Measurements from ENCODE around the gene TCIRG1. TPM values are rescaled to one million over a fixed set of nuclear protein-coding genes. Genes with fewer than 3 reads are reported as not detected.

TCIRG1 gene
- total RNA-seq, 6 experiments from 2014 or later = 39.4 to 97.1 (median 69.3) TPM

GRCh38 chr11:68052137-68052873 lies 13.5 kb downstream of the TCIRG1 start:
- intact Hi-C loops (cut with DNase I) = no loop called here
- ATAC-seq = peak in 1 of 4 donors; percentile 2
- 87% methylated on average over 11 of the region's 15 CpGs for WGBS (ENCODE audit: insufficient coverage, low coverage, low lambda C conversion rate, missing lambda C conversion rate)

DNA sequence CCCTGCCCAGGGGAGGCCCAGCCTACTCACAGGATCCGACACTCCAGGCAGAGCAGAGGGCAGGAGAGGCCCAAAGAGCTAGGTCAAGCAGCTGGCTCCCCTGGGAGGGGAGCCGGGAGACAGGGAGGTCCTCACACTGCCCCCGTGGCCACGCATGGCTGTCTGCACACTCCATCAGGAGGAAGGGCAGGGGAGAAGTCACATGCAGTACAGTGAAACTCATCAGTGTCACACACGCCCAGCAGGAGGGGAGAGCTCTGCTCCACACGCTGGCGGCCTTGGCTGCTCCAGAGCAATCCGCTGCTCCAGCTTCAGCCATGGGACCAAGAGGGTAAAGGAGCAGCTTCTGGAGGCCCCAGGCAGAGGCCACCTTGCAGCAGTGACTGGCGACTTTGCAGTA lies 14.3 kb downstream of the TCIRG1 start:
- no peak for TF ChIP-seq POLR2A (IDR thresholded peaks at IDR 0.05)
- TF ChIP-seq, protein P1, sequence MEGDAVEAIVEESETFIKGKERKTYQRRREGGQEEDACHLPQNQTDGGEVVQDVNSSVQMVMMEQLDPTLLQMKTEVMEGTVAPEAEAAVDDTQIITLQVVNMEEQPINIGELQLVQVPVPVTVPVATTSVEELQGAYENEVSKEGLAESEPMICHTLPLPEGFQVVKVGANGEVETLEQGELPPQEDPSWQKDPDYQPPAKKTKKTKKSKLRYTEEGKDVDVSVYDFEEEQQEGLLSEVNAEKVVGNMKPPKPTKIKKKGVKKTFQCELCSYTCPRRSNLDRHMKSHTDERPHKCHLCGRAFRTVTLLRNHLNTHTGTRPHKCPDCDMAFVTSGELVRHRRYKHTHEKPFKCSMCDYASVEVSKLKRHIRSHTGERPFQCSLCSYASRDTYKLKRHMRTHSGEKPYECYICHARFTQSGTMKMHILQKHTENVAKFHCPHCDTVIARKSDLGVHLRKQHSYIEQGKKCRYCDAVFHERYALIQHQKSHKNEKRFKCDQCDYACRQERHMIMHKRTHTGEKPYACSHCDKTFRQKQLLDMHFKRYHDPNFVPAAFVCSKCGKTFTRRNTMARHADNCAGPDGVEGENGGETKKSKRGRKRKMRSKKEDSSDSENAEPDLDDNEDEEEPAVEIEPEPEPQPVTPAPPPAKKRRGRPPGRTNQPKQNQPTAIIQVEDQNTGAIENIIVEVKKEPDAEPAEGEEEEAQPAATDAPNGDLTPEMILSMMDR (IDR thresholded peaks at IDR 0.05) = no peak
- DNase-seq = no peak
- no peaks in the 10 kb centered on the region for H3K9me3 ChIP-seq
- no peaks in the 10 kb centered on the region for H3K27me3 ChIP-seq
- intact Hi-C loops (cut with DNase I) = no loop called here
- no peak overlapping the region for H3K27ac ChIP-seq
- H3K4me3 ChIP-seq = no peak overlapping the region
- H3K4me1 ChIP-seq = peaks cover 0 to 1% (median 0%) of the 10 kb centered on the region in 4 donors
- peaks cover 0 to 15% (median 5%) of the 10 kb centered on the region in 4 donors for H3K36me3 ChIP-seq
- peak; percentile 9 to 19 (median 11) for ATAC-seq
- WGBS (ENCODE audit: insufficient coverage, low coverage, low lambda C conversion rate, missing lambda C conversion rate) = 95% methylated on average over 3 of the region's 9 CpGs

More at GRCh38 chr11:68052137-68052873, 13.5 kb downstream of the TCIRG1 start:
- no peak for DNase-seq
- Histone ChIP-seq H3K4me3 (no peak overlapping the region), H3K4me1 (no peaks in the 10 kb centered on the region), H3K27me3 (no peaks in the 10 kb centered on the region), H3K36me3 (peaks cover 0 to 9% (median 5%) of the 10 kb centered on the region in 4 donors), H3K9me3 (no peaks in the 10 kb centered on the region), H3K27ac (no peak overlapping the region)
- TF ChIP-seq, protein P1 (IDR thresholded peaks at IDR 0.05) = no peak

- H3K4me3 ChIP-seq = no peak overlapping the region
- intact Hi-C loops (cut with DNase I) = no loop called here
- H3K9me3 ChIP-seq = no peaks in the 10 kb centered on the region
- TF ChIP-seq POLR2A (IDR thresholded peaks at IDR 0.05) = no peak
- TF ChIP-seq, protein P1 (IDR thresholded peaks at IDR 0.05) = no peak
- H3K27ac ChIP-seq = no peak overlapping the region
- H3K36me3 ChIP-seq = peaks cover 0 to 25% (median 7%) of the 10 kb centered on the region in 4 donors
- H3K4me1 ChIP-seq = peaks cover 0 to 1% (median 0%) of the 10 kb centered on the region in 4 donors
- WGBS (ENCODE audit: insufficient coverage, low coverage, low lambda C conversion rate, missing lambda C conversion rate) = 91% methylated on average over 3 of the region's 11 CpGs
- DNase-seq (no peak), ATAC-seq (no peak)
- H3K27me3 ChIP-seq = no peaks in the 10 kb centered on the region
These were observed 15.4 kb downstream of the TCIRG1 start for GRCh38 chr11:68053981-68054812.

DNA sequence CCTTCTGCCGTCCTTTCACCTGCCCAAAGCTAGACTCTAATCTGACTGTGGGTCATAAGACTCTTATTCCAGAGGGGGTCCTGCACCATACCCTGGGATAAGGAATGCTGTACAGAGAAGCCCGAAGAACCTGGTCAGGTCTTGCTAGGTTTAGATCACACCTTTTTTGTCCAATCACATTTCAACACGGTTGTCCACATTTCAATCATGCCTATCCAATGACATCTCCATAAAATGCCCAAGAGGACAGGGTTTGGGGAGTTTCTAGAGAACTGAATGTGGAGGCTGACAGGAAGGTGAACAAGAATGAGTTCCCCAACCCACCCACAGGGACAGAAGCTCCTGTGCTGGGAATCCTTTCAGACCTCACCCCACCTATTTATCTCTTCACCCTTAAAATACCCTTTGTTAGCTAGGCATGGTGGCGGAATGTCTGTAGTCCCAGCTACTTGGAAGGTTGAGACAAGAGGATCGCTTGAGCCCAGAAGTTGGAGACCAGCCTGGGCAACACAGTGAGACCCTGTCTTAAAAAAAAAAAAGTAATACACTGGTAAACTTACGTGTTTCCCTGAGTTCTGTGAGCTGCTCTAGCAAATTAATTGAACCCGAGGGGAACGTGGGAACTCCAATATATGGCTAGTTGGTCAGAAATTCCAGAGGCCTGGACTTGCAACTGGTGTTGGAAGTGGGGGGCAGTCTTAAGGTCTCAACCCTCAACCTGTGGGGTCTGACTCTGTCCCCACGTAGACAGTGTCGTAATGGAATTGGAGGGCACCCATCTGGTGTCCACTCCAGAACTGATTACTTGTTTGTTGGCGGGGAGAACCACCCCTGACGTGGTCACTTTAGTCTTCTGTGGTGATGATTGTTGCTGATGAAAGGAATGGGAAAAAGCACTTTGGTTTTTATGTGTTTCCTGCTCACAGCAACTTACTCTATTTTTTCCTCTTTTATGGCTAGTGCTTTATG lies 17.8 kb downstream of the TCIRG1 start:
- DNase-seq (no peak), ATAC-seq (no peak)
- no peak overlapping the region for H3K4me3 ChIP-seq
- H3K27ac ChIP-seq = no peak overlapping the region
- no peak for TF ChIP-seq POLR2A (IDR thresholded peaks at IDR 0.05)
- TF ChIP-seq, protein P1 (IDR thresholded peaks at IDR 0.05) = no peak
- H3K27me3 ChIP-seq = no peaks in the 10 kb centered on the region
- peaks cover 0 to 35% (median 9%) of the 10 kb centered on the region in 4 donors for H3K36me3 ChIP-seq
- WGBS (ENCODE audit: insufficient coverage, low coverage, low lambda C conversion rate, missing lambda C conversion rate) = 91% methylated on average over 7 of the region's 12 CpGs
- no peaks in the 10 kb centered on the region for H3K9me3 ChIP-seq
- peaks cover 0 to 1% (median 0%) of the 10 kb centered on the region in 4 donors for H3K4me1 ChIP-seq
- intact Hi-C loops (cut with DNase I) = no loop called here
